GM12878 (cell line): ENCODE data around the gene PRRT3.

Experiments used
- CBX5 ChIP-seq: sonication (generic); IDR thresholded peaks from 2 replicates; pipeline ENCODE4 v1.6.1; 2016; ENCODE audit warnings: low read depth, moderate library complexity, mild to moderate bottlenecking, inconsistent platforms
- EED ChIP-seq: sonication (generic); IDR thresholded peaks from 2 replicates; pipeline ENCODE4 v1.6.1; 2016; ENCODE audit warnings: antibody characterized with exemption, low read depth
- HCFC1 ChIP-seq: fragments of 150-350 bp; IDR thresholded peaks from 2 replicates; pipeline ENCODE4 v1.6.1; 2014; ENCODE audit warnings: low read length
- IKZF2 ChIP-seq, 2 experiments: fragments of 450-650 bp; IDR thresholded peaks; 2 replicates each; pipeline ENCODE4 v1.6.1; 2017; ENCODE audit warnings: mild to moderate bottlenecking in 2 of 2, moderate library complexity in 2 of 2
- NFIC ChIP-seq: IDR thresholded peaks from 2 replicates; pipeline ENCODE4 v1.6.1; 2012; ENCODE audit warnings: low read depth, mild to moderate bottlenecking, inconsistent platforms, low read length, moderate library complexity
- NR2F1 ChIP-seq: fragments of 450-650 bp; conservative IDR thresholded peaks from 2 replicates; pipeline ENCODE4 v1.6.1; 2017; ENCODE audit warnings: mild to moderate bottlenecking
- PAX8 ChIP-seq: fragments of 450-650 bp; IDR thresholded peaks from 2 replicates; pipeline ENCODE4 v1.6.1; 2017; ENCODE audit warnings: mild to moderate bottlenecking, moderate library complexity
- POLR2A ChIP-seq: IDR thresholded peaks from 2 replicates; pipeline ENCODE4 v1.6.1; 2011; ENCODE audit warnings: low read depth, mild to moderate bottlenecking, low read length
- SRF ChIP-seq, 2 experiments: IDR thresholded peaks; 2 replicates each; pipeline ENCODE4 v1.6.1; 2011; ENCODE audit warnings: low read depth in 2 of 2, low read length in 2 of 2, mild to moderate bottlenecking in 1 of 2, moderate library complexity in 1 of 2
- ZZZ3 ChIP-seq: IDR thresholded peaks from 2 replicates; pipeline ENCODE4 v1.6.1; 2011; ENCODE audit warnings: low read depth; ENCODE audit not compliant: control insufficient read depth, insufficient read length
- TF ChIP-seq, protein P1 (sequence below), 3 experiments: IDR thresholded peaks in 2 of 3; conservative IDR thresholded peaks in 1 of 3; 2 replicates each; pipeline ENCODE4 v1.5.1; 2011; ENCODE audit warnings: low read depth in 3 of 3, low read length in 3 of 3, mild to moderate bottlenecking in 3 of 3, control low read depth in 2 of 3, moderate library complexity in 2 of 3, inconsistent platforms in 1 of 3, mixed read lengths in 1 of 3; ENCODE audit not compliant: control insufficient read depth in 2 of 3, insufficient read depth in 1 of 3; ENCODE audit errors: extremely low read depth in 1 of 3

GRCh38 chr3:9902372-9903237 is 49.6 kb downstream of the PRRT3 start, which contains the start of gene IL17RE:
- TF ChIP-seq POLR2A: no peak
- TF ChIP-seq SRF (IDR thresholded peaks at IDR 0.05; ENCODE audit: low read depth in 2 of 2, low read length in 2 of 2): no peak
- TF ChIP-seq, protein P1, sequence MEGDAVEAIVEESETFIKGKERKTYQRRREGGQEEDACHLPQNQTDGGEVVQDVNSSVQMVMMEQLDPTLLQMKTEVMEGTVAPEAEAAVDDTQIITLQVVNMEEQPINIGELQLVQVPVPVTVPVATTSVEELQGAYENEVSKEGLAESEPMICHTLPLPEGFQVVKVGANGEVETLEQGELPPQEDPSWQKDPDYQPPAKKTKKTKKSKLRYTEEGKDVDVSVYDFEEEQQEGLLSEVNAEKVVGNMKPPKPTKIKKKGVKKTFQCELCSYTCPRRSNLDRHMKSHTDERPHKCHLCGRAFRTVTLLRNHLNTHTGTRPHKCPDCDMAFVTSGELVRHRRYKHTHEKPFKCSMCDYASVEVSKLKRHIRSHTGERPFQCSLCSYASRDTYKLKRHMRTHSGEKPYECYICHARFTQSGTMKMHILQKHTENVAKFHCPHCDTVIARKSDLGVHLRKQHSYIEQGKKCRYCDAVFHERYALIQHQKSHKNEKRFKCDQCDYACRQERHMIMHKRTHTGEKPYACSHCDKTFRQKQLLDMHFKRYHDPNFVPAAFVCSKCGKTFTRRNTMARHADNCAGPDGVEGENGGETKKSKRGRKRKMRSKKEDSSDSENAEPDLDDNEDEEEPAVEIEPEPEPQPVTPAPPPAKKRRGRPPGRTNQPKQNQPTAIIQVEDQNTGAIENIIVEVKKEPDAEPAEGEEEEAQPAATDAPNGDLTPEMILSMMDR (IDR thresholded peaks at IDR 0.05 in 2 of 3, conservative IDR thresholded peaks at IDR 0.05 in 1 of 3; ENCODE audit: control insufficient read depth in 2 of 3, extremely low read depth in 1 of 3, insufficient read depth in 1 of 3, low read depth in 3 of 3, low read length in 3 of 3): no peak
- TF ChIP-seq EED: no peak
- TF ChIP-seq IKZF2 (IDR thresholded peaks at IDR 0.05): no peak
- TF ChIP-seq HCFC1: no peak
- no peak for TF ChIP-seq CBX5
- no peak for TF ChIP-seq NR2F1
- no peak for TF ChIP-seq PAX8
- TF ChIP-seq NFIC: no peak
- TF ChIP-seq ZZZ3: no peak
